ENCODE data around the gene ASCC2.
"Not testable (repeated sequence)": the region's sequence is repeated elsewhere in the genome, so short reads cannot be mapped to it uniquely, and the experiment has no call there.

ASCC2 gene

DNA sequence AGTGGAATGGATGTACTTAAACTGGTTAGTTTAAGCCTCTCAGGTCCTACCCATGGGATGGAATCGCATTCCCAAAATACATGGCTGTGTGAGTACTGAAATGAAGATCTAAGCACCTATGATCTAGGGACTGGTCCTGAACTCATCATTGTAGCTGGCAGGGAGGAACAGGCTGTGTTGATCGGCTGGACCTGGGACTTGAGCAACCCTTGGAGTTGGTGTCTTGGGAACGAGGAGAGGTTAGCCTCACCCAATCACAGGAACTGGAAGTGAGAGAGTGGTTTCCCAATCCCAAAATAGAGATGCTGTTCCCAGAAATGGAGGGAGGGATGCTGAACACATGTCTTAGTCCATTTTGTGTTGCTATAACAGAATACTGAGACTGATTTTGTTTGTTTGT lies 16.4 kb upstream of the ASCC2 start:
- no peak for DNase-seq

DNA sequence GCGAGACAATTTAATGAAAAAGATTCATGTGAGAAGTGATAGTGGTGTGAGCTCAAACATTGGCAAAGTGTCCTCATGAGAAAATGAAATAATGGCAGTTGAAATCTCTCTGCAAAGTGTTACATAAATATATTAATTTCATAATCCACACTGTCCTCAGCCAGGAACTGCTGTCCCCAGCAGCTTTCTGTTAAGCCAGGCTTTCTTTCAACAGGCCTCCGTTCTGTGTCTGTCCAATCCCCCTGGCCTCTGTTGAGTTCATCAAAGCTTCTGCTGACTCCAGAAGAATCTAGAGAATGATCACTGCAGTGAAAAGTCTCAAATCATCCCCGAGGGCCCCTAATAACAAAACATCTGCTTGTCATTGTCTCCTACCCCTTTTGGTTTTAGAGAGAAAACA lies 10.0 kb upstream of the ASCC2 start:
- no peak for DNase-seq

DNA sequence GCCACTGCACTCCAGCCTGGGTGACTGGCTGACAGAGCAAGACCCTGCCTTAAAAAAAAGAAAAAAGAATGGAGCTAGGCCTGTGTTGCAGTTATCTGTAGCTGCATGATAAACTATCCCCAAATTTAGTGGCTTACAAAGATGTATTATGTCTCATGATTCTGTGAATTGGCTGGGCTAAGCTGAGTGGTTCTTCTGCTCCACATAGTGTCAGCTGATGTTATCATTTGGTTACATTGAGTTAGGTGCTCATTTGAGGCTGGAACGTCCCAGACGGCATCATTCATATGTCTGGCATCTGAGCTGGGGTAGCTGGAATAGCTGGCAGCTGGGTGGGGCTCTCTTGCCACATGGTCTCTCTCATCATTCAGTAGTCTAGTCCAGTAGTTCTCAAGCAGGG lies 8.2 kb upstream of the ASCC2 start:
- no peak for DNase-seq

DNA sequence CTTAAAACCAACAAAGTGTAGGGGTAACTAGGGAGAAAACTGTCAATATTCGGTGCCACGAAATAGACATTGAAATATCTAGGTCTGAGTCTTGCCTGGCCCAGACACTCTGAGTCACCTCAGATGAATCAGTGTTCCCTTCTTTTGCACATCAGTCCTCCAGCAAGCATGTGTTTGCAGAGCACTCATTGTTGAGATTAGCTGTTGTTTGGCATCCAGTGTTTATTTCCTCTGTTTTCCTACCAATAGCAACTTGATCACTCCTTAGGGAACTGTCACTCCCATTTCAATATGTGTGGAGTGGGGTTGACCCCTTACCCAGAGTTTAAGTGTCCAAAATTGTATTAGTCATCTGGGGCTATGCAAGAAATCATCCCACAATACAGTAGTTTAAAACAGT lies 4.7 kb upstream of the ASCC2 start:
- DNase-seq: no peak

DNA sequence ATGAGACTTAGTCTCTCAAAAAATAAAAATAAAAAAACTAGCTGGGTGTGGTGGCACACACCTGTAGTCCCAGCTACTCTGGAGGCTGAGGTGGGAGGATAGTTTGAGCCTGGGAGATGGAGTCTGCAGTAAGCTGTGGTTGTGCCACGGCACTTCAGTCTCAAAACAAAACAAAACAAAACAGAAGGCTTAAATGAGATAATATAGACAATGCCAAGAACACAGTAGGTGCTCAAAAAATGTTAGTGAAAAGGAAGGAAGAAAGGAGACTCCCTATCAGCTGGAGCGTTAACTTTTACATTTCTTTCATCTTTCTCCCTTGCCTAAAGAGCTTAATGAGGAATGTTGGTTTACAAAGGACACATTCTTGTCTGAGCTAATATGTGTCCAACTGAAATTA lies 4.1 kb upstream of the ASCC2 start:
- DNase-seq: no peak

DNA sequence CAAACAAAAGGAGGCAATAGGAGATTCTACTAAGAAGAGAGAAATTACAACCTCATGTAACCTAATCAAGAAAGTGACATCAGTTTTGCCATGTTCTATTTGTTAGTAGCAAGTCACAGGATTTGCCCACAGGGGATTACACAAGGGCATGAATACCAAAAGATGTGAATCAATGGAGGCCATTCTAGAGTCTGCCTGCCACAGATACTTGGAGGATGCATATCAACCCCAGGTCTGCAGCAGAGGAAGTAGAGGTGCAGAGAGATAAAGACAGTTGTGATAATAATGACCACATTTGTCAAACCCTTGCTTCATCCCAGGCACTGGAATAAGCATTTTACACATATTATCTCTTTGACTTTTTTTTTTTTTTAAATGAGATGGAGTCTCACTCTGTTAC lies 2.4 kb upstream of the ASCC2 start:
- peak; percentile 96 for DNase-seq

DNA sequence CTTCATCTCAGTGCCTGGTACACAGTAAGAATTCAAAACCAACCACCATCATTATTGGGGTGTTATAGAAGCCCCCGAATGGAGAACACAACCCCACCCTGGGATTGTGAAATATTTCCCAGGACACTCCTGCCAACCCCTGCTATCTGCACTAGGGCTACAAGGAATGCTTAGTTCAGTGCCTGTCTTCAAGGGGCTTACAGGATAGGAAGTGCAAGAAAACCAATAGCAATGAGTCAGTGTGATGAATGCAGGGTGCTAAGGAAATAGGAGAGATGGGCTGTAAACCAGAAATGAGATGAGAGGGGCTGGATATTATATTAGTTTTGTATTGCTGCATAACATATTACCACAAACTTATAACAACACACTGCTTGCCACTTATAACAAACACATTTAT lies 965 bp upstream of the ASCC2 start:
- no peak for DNase-seq

DNA sequence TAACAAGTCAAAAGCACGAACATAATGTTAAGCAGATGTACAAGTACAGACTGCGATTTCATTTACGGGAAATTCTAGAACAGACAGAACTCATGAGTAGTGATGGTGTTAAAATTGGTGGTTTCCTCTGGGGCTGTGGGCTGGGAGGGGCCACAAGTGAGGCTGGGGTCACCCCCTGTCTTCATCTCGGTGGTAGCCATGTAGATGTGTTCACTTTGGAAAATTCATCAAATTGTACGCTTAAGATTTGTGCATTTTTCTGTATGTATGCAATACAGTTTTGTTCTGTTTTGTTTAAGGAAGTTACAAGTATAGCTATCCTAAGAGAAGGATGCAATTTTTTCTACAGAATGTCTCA lies 504 bp upstream of the ASCC2 start:
- no peak for DNase-seq

DNA sequence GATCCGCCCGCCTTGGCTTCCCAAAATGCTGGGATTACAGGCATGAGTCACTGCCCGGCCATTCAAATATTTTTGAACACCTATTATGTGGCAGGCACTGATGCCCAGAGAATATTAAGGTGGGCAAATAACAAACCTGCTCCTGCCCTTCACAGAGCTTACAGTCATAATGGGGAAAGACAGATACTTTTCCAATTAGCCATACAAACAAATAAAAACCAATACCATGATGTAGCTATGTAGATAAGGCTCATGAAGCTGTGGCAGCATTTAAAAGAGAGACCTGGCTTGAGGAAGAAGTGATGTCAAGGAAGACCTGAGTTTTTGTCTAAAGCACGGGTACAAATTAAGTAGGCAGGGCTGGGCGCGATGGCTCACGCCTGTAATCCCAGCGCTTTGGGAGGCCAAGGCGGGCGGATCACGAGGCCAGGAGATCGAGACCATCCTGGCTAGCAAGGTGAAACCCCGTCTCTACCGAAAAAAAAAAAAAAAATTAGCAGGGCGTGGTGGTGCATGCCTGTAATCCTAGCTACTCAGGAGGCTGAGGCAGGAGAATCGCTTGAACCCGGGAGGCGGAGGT lies 1.2 kb downstream of the ASCC2 start:
- DNase-seq: not testable (repeated sequence)

DNA sequence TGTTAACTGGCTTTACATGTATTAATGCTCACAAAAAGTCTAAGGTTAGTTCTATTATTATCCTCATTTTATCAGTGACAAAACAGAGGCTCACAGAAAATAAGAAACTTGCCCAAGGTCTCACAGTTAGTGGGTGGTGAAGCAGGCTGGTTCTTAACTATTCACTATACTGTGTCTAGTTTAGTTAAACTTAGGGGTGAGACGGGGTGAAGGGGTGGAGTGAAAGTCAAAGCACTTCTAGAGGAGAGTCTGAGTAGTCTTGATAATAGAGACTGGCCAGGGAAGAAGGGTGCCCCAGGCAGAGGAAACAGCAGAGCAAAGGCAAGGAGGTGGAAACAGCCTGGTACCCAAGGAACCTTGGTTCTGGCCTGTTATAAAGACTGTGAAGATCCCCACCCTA lies 4.0 kb downstream of the ASCC2 start:
- peak; percentile 78 for DNase-seq

DNA sequence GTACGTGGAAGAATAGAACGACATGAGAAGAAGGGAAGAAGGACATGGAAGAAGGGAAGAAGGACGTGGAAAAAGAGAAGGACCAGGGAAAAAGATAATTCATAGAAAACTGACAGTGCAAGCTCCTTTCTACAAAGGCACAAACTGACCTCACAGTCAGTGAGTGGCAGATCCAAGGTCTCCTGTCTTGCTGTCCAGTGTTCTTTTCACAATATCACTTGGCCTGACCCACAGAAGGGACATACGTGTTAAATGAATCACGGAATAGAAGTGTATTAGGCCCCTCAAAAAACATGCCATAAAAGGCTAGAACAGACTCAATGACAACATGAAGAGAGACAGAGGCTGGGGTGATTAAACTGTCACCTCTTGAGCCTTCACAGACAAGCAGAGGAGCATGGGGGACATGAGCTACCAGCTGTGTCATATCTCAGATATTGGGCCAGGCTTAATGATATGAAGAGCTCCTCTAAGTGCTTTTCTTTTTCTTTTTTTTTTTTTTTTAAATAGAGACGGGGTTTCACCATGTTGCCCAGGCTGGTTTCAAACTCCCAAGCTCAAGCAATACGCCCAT lies 4.6 kb downstream of the ASCC2 start:
- no peak for DNase-seq

DNA sequence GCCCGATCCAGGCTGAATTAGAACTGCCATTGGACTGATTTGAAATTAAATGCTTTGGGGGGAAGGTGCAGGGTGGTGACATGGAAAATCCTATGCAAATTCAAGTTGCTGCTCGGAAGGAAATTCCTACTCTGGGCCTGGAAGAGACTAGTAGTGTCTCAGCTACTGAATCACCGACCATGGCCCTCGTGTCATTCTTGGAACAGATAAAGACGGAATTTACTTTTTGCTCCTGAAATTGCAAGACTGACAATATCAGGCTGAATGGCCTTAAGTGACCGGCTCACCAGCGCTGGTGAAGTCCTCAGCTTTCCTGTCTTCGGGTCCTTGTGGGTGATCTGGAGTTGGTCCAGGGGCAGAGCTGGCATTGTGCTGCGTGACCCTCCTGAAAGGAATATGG lies 6.1 kb downstream of the ASCC2 start:
- no peak for DNase-seq

DNA sequence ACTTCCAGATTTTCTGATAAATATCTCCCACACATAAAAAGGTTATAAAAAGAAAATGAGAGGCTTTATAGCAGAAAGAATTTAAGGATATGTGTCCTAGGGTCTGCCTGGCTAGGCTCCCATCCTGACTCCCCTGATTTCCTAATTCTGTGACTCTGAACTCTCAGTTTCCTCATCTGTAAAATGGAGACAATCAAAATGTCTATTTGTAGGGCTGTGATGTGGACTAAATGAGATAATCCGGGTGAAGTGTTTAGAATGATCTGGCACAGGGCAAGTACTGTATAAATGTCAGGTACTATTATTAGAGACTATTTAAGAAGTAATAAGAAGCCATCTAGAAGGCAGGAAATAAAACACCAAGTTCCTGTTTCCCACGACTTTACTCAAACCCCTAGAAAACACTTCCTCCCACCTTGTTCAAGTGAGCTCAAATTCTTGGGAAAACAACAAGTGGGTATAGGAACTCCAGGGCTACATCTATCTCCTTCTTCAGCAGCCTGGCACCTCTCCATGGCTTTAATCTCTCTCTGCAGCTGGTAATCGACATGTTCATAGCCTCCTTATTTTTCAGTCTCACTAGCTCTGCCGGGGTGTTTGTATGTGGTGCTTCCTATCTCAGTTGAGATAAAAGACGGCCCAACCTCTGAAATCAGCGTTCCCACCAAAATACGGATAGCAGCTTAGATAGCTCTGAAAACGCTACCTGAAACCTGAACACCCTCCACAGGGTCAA lies 6.7 kb downstream of the ASCC2 start:
- DNase-seq: peak; percentile 85

DNA sequence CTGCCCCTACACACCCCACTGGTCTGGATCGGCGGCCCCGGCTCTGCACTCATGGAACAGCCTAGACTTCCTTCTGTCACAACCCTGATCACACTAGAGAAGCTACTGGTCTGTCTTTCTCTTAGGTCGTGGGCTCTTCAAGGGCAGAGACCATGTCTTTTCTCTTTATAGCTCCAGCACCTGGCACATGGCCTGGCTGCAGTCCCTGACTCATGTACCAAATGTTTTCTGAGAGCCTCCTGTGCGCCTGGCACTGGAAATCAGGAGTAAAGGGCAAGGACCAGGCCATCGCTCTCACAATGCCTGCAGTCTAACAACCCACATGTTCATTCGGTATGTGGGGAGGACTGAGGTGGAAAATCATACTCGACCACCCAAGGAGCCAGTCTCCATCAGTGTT lies 7.5 kb downstream of the ASCC2 start:
- no peak for DNase-seq

DNA sequence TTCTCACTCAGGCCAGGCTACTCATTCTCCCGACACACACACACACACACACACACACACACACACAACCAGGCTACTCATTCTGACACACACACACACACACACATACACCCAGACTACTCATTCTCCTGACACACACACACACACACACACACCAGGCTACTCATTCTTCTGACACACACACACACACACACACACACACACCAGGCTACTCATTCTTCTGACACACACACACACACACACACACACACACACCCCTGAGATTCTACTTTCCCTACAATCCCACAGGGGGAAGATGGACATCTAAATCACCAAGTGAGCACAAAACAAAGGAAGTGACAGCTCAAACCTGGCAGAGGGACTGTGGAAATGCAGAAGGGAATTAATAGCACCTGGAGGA lies 10.3 kb downstream of the ASCC2 start:
- DNase-seq: not testable (repeated sequence)

DNA sequence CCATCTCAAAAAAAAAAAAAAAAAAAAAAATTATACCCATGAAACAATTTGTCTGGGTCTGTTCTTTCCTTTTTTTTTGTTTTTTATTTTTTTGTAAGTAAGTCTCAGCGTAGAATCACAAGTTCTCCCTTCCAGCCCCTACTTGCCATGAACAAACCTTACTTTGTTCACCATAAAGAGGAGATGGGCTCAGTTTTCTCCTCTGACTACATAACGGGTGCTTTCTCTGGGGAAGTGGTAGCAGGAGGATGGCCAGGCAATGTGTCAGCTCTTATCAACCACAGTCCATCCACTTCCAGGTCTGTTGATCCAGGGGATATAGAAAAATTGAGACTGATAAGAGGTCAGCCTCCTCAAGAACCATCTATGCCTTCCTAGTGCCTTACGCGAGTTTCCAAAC lies 11.0 kb downstream of the ASCC2 start:
- no peak for DNase-seq

DNA sequence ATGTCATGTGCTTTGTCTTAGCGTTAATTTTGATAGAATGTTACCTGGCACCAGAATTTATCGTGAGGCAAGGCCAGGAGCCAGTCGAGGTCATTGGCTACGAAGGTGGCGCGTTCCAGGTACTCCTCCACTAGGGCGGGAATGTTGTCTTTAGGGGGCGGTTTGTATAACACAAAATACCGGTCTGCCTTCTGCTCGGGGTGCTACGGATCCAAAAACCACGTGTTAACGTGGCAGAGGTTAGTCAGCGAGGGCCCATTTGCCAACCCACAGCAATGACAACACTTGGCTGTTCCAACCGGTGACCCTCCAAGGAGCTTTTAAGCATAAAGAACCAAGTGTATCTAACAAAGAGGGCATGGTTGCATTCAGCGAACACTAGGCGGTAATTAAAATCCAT lies 12.5 kb downstream of the ASCC2 start:
- no peak for DNase-seq

DNA sequence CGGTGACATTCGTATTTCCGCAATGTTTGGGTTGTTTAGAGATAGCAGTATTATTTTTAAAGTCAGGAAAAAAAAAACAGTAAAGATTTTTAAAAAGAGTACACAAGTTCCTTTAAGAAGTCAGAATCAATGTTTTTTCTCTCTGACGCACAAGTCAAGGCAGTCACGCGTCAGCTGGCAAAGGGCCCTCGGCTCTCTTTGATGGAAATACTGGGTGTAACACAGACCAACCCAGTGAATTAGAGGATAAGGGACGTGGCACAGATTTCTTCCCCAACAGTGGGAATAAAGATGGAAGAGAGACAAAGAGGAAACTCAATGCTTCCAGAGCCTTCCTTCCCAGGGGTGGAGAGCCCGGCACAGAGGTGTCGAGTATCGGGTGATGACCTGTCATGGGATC lies 13.4 kb downstream of the ASCC2 start:
- no peak for DNase-seq

DNA sequence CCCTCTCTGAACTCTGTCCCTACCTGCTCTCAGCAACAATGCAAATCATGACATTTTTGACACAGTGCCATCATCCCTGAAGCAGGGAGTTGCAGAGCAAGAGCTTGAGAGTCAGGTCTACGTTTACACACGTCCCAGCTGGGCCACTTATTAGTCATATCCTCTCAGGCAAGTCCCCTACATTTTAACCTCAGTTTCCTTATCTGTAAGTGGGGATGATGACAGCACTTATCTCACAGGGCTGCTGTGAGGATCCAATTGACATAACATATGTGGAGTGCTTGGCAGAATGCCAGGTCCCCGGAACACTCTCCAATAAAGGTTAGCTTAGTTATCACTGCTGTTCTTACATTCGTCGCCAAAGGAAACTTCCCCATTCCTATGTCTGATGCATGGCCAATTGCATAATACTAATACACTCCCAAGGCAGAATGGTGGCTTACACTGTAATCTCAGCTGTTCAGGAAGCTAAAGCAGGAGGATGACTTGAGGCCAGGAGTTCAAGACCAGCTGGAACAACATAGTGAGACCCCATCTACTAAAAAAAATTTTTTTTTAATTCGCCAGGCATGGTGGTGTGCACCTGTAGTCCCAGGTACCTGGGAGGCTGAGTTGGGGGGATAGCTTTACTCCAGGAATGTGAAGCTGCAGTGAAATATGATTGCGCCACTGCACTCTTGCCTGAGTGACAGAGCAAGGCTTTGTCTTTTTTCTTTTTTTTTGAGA lies 16.6 kb downstream of the ASCC2 start:
- peak; percentile 98 for DNase-seq

DNA sequence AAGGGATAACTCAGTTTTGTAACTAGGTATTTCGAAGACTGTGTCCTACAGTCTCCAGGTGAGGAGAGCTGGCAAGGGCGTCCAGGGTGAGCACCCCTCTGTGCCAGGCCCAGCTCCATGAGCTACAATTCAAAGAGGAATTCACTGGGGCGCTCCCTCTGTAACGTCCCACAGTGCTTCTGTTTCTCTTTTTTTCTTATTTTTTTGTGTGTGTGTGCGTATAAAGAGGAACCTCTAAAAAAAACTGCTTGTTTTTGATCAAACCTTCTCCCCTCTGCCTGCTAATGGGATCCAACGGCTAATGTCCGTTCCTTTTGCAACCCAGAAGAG lies 17.1 kb downstream of the ASCC2 start:
- no peak for DNase-seq

DNA sequence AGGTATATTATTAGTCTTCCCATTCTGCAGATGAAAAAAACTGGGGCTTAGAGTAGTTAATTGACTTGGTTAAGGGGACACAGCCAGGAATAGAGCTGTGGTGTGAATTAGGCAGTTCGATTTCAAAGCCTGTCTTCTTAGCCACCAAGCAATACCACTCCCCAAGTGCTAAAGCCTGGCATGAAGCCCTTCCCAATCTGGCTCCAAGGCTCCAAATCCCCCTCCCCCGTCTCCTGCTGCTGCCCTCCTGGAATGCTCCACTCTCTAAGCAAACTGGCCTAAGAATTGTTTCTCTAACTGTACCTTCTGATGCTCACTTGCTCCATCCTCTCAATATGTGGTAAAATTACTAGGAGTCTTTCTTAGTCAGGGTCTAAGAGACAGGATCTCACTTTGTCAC lies 18.6 kb downstream of the ASCC2 start:
- no peak for DNase-seq

DNA sequence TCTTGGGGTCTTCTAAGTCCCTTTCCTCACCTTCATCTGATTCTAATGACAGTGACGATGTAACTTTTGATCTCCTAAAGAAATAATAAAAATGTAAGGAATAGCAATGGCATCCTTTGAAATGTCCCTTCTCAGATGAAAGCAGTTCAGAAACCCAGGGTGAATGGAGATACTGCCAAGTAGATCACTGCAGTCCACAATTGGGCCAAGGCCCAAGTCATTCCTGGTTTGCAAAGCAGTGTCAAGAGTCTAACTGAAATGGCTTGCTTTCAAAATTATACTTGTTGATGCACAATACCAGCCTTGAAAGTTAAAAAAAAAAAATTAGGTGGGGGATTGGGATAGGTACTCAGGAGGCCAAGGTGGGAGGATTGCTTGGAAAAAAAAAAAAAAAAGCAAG lies 20.4 kb downstream of the ASCC2 start:
- DNase-seq: no peak

DNA sequence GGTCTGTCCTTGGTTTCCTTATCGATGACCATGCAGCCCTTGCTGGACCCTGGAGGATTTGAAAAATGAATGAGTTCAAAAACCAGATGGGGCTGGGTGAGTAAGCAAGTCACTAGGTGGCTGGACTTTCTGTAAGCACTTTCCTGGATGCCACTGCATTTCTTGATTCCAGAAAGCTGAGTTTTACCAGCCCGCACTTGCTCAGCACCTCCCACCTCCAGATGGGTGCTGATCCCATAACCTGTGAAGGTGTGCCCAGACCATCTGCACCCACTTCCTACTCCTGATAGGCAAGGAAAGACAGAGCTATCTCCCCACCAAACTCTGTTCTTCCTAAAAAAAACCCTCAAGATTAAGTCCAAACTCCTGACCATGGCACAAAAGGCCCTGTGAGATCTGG lies 21.1 kb downstream of the ASCC2 start:
- DNase-seq: no peak

DNA sequence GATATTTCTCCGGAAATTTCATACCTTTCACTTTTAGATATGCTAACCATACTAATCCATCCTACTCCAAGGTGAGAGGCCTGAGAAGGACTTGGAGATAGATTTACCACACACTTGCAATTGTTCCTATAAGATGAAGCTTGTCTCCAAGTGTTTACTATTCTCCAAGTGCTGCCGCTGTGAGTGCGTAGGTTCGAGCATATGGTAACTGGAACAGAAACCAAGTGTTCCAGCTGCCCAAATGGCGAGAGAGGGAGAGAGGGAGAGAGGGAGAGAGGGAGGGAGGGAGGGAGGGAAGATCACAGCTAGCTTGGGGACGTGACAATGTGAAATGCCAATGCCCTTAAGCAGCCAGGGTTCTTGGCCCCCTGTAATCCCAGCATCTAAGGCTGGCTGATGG lies 21.5 kb downstream of the ASCC2 start:
- DNase-seq: no peak

All from hematopoietic multipotent progenitor cell treated with erythropoietin and hydrocortisone succinate and interleukin-3 and kit ligand, for 6 days (in vitro differentiated cells).